HFFc6 (cell line): ENCODE measurements around the gene HYDIN. TPM values are rescaled to one million over a fixed set of nuclear protein-coding genes. Genes with fewer than 3 reads are reported as not detected.

Experiments
- DNase-seq: peaks from one replicate; pipeline ENCODE4 v3.0.0-alpha.2; 2018
- H3K27ac Mint-ChIP-seq: 2 replicates; pipeline ENCODE4 v1.8.0; 2020; ENCODE audit warnings: mild to moderate bottlenecking, mixed read lengths
- H3K27me3 Mint-ChIP-seq: 2 replicates; pipeline ENCODE4 v1.8.0; 2021; ENCODE audit warnings: mild to moderate bottlenecking, moderate library complexity, mixed read lengths; ENCODE audit not compliant: insufficient read depth
- H3K36me3 Mint-ChIP-seq: 2 replicates; pipeline ENCODE4 v1.8.0; 2021; ENCODE audit warnings: low read depth, mixed read lengths
- H3K4me1 Mint-ChIP-seq: 2 replicates; pipeline ENCODE4 v1.8.0; 2020; ENCODE audit warnings: low read depth, mixed read lengths
- H3K4me3 Mint-ChIP-seq: 2 replicates; pipeline ENCODE4 v1.8.0; 2020; ENCODE audit warnings: mild to moderate bottlenecking, moderate library complexity, mixed read lengths
- H3K9me3 Mint-ChIP-seq: 2 replicates; pipeline ENCODE4 v1.8.0; 2020; ENCODE audit warnings: mild to moderate bottlenecking, mixed read lengths
- total RNA-seq, 6 experiments: library from RNA; stranded (reverse); fragmentation: NEBNext Ultra II Directional; extraction: Animal tissue kit (Norgen Biotek cat#: 25700); gene quantifications; 2 replicates in 1 of 6; 3 replicates in 5 of 6; pipeline ENCODE4 v1.2.3, GENCODE V29; 2021
- TF ChIP-seq, protein P1 (sequence below): fragments of 200-600 bp; sonication (generic); IDR thresholded peaks from 2 replicates; pipeline ENCODE4 v1.5.0; 2021; ENCODE audit warnings: antibody characterized with exemption, mild to moderate bottlenecking

The HYDIN gene
- total RNA-seq, 6 experiments from 2014 or later: 0.05 TPM; not detected in 5

DNA sequence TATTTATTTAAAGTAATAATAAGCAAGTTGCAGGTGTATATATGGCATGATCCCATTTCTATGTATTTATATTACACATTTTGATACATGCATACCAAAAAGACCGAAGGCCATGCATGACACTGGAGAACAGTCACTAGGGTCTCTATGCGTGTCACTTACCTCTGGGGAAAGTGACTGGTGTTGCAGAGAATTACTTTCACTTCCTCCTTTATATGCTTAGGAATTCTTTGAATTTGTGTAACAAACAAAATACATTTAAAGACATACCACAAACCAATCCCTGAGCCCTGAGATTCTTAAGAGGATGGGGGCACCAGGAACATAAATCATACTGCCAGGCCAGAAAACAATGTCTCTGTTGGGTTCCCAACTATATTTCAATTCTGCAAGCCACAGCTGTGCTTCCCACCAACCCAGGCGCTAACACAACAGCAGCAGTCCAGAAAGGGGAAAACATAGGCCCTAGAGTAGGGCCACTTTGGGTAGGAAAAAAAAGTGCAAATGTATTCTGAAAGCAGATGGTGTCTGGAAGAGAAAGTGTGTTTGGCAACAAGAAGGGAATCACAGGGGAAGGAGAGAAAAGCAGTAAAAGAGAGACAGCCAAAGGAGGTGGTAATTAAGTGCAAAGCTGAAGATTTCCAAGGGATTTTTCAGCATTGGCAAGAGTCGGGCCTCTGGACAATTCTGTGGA lies 24.5 kb upstream of the HYDIN start:
- Mint-ChIP-seq H3K27ac (no peak overlapping the region), H3K4me1 (no peaks in the 10 kb centered on the region), H3K36me3 (no peaks in the 10 kb centered on the region), H3K9me3 (no peaks in the 10 kb centered on the region), H3K4me3 (no peak overlapping the region), H3K27me3 (peaks cover 8% of the 10 kb centered on the region)
- DNase-seq: no peak
- TF ChIP-seq, protein P1, sequence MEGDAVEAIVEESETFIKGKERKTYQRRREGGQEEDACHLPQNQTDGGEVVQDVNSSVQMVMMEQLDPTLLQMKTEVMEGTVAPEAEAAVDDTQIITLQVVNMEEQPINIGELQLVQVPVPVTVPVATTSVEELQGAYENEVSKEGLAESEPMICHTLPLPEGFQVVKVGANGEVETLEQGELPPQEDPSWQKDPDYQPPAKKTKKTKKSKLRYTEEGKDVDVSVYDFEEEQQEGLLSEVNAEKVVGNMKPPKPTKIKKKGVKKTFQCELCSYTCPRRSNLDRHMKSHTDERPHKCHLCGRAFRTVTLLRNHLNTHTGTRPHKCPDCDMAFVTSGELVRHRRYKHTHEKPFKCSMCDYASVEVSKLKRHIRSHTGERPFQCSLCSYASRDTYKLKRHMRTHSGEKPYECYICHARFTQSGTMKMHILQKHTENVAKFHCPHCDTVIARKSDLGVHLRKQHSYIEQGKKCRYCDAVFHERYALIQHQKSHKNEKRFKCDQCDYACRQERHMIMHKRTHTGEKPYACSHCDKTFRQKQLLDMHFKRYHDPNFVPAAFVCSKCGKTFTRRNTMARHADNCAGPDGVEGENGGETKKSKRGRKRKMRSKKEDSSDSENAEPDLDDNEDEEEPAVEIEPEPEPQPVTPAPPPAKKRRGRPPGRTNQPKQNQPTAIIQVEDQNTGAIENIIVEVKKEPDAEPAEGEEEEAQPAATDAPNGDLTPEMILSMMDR: no peak

DNA sequence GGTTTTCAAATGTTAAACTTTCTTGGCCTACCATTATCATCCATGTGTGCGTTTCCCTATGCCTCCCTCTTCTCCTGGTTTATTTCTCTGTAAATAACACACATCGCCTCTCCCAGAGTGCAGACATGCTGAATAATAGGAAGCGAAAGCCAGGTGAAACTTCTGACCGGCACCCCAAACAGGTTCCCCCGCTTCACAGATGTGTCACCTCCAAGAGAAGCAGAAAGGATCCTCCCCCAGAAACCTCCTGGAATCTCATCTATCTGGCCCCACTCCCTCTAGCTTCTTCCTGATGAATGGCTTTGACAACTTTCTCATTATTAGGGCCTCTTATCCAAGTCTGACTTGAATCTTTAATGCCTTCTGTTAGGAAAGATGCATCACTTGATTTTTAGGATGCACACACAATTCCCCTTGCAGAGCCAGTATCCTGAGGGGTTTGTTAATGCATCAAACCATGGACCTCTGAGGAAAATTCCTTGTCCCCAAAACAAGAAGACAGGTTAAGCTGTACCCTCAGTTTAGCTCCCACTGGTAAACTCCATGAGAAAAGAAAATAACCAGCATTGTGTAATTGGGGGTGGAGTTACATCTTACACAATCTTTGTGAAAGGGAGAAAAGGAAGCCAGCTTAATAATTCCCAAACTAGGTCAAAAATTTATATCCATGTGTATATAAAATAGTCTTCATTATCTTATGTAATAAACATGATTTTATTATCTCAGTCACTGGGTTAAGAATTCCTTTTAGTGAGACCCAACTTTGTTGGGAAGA lies 20.1 kb upstream of the HYDIN start:
- TF ChIP-seq, protein P1: no peak
- Mint-ChIP-seq H3K9me3 (no peaks in the 10 kb centered on the region), H3K27ac (no peak overlapping the region), H3K36me3 (no peaks in the 10 kb centered on the region), H3K4me3 (no peak overlapping the region), H3K27me3 (peaks cover 10% of the 10 kb centered on the region), H3K4me1 (no peaks in the 10 kb centered on the region)
- no peak for DNase-seq

DNA sequence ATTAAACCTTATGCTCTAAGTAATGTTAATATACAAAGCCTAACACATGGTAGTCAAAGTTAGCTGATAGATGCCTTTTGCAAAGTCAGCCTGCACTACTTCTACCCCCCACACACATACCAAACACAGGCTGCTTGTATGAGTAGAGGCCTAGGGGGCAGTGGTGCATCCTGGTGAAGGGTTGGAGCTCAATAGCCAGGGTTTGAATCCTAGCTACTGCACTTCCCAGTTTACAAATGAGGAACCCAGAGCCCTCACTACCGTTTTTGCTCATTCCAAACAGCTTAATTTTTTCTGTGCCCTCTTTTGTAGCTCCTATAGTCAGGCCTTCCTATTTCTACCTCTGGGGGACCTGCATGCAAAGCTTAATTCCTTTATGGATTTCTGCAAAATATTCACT lies 18.9 kb upstream of the HYDIN start:
- H3K9me3 Mint-ChIP-seq: no peaks in the 10 kb centered on the region

DNA sequence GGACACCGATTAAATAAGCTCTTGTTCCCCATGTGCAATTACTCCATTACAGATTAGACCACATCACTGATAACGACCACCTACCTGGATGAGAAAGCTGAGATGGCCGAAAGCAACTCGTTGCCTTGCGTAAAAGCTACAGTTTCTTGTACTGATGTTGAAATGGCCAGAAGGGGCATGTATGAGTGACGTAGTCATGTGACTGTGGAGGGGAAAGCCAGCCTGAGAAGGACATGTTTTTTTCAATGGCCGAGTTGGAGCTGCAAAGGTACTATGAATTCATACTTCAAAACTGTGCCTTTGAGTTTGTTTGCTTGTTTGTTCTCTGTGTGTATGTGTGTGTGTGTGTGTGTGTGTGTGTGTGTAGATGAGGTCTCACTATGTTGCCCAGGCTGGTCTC lies 17.0 kb upstream of the HYDIN start:
- TF ChIP-seq, protein P1: no peak
- Mint-ChIP-seq H3K4me1 (no peaks in the 10 kb centered on the region), H3K27ac (no peak overlapping the region), H3K4me3 (no peak overlapping the region), H3K27me3 (peaks cover 16% of the 10 kb centered on the region), H3K9me3 (no peaks in the 10 kb centered on the region), H3K36me3 (no peaks in the 10 kb centered on the region)
- DNase-seq: no peak

More for the DNA sequence above, 18.9 kb upstream of the HYDIN start:
- H3K36me3 Mint-ChIP-seq: no peaks in the 10 kb centered on the region
- TF ChIP-seq, protein P1: no peak
- H3K27me3 Mint-ChIP-seq: peaks cover 10% of the 10 kb centered on the region
- H3K27ac Mint-ChIP-seq: no peak overlapping the region
- H3K4me1 Mint-ChIP-seq: no peaks in the 10 kb centered on the region
- DNase-seq: no peak
- no peak overlapping the region for H3K4me3 Mint-ChIP-seq

DNA sequence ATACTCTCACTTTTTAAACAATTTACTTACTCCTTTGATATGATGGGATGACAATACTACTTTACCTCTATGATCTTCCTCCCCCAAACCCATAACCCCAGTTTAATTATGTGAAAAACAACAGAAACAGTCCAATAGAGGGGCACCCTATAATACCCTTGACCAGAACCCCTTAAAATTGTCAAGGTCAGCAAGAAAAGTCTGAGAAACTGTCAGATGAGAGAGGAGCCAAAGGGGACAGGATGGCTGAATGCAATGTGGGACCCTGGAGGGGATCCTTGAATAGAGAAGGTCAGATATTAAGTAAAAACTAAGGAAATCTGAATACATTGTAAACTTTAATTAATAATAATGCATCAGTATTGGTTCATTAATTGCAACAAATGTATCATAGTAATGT lies 15.8 kb upstream of the HYDIN start:
- no peak overlapping the region for H3K4me3 Mint-ChIP-seq
- H3K27me3 Mint-ChIP-seq: peaks cover 13% of the 10 kb centered on the region
- H3K9me3 Mint-ChIP-seq: no peaks in the 10 kb centered on the region
- H3K4me1 Mint-ChIP-seq: no peaks in the 10 kb centered on the region
- TF ChIP-seq, protein P1: no peak
- H3K27ac Mint-ChIP-seq: no peak overlapping the region
- DNase-seq: no peak
- no peaks in the 10 kb centered on the region for H3K36me3 Mint-ChIP-seq
